ENCODE data around the gene UVRAG. TPM values are rescaled to one million over a fixed set of nuclear protein-coding genes. Genes with fewer than 3 reads are reported as not detected.
A peak's percentile ranks its signal among the peaks of the same experiment; 100 is the strongest.

Gene UVRAG
- total RNA-seq, 1 donor from 2014 or later, result 14.1 TPM

GRCh38 chr11:76134239-76134638 lies 319.2 kb downstream of the UVRAG start:
- DNase-seq (ENCODE audit: low read depth), result no peak

GRCh38 chr11:76135491-76135890 lies 320.5 kb downstream of the UVRAG start:
- no peak for DNase-seq (ENCODE audit: low read depth)

GRCh38 chr11:76139314-76139713 lies 324.3 kb downstream of the UVRAG start:
- no peak for DNase-seq (ENCODE audit: low read depth)

- DNase-seq (ENCODE audit: low read depth), result no peak
Observed at GRCh38 chr11:76140912-76141574, 326.0 kb downstream of the UVRAG start.

GRCh38 chr11:76141901-76142588 lies 327.0 kb downstream of the UVRAG start:
- no peak for DNase-seq (ENCODE audit: low read depth)

GRCh38 chr11:76143274-76143673 lies 328.3 kb downstream of the UVRAG start:
- no peak for DNase-seq (ENCODE audit: low read depth)

- DNase-seq (ENCODE audit: low read depth), result no peak
Observed at GRCh38 chr11:76147106-76147740, 332.2 kb downstream of the UVRAG start.

GRCh38 chr11:76148231-76148630 lies 333.2 kb downstream of the UVRAG start:
- no peak for DNase-seq (ENCODE audit: low read depth)

GRCh38 chr11:76148941-76149613 lies 334.1 kb downstream of the UVRAG start:
- no peak for DNase-seq (ENCODE audit: low read depth)

GRCh38 chr11:76149713-76150112 lies 334.7 kb downstream of the UVRAG start:
- no peak for DNase-seq (ENCODE audit: low read depth)

- no peak for DNase-seq (ENCODE audit: low read depth)
Observed at GRCh38 chr11:76150141-76150540, 335.1 kb downstream of the UVRAG start.

- DNase-seq (ENCODE audit: low read depth), result no peak
Observed at GRCh38 chr11:76151556-76152085, 336.6 kb downstream of the UVRAG start.

GRCh38 chr11:76152086-76152681 lies 337.2 kb downstream of the UVRAG start:
- DNase-seq (ENCODE audit: low read depth), result peak; percentile 84

- no peak for DNase-seq (ENCODE audit: low read depth)
Observed at GRCh38 chr11:76152741-76153570, 337.9 kb downstream of the UVRAG start.

GRCh38 chr11:76153571-76153923 lies 338.5 kb downstream of the UVRAG start:
- DNase-seq (ENCODE audit: low read depth), result no peak

GRCh38 chr11:76155500-76156227 lies 340.7 kb downstream of the UVRAG start:
- DNase-seq (ENCODE audit: low read depth), result no peak

GRCh38 chr11:76156971-76157427 lies 342.0 kb downstream of the UVRAG start:
- DNase-seq (ENCODE audit: low read depth), result no peak

GRCh38 chr11:76157891-76158290 lies 342.9 kb downstream of the UVRAG start:
- no peak for DNase-seq (ENCODE audit: low read depth)
